ENCODE measurements around the gene CACNA2D3.

DNA sequence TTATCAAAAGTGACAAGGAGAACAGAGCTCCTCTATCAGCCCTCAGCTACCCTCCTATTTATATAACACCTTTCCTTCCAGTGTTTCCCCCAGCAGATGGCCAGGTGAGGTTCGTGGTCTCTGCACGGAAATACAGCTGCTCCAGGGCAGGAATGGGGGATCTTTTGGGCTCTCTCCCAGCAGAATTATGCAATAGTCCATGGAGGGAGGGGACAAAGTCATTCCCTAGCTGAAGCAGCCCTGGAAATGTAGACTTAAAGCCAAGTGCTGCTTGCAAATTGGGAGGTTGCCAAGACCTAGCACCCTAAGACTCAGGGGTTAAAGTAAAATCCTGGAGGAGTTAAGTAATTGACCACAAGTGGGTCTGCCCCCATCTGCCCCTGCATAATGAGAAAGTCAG is 549.2 kb downstream of the CACNA2D3 start:
- no peak for TF ChIP-seq EZH2 (IDR thresholded peaks at IDR 0.05; ENCODE audit: low read depth)
- TF ChIP-seq, protein P1, sequence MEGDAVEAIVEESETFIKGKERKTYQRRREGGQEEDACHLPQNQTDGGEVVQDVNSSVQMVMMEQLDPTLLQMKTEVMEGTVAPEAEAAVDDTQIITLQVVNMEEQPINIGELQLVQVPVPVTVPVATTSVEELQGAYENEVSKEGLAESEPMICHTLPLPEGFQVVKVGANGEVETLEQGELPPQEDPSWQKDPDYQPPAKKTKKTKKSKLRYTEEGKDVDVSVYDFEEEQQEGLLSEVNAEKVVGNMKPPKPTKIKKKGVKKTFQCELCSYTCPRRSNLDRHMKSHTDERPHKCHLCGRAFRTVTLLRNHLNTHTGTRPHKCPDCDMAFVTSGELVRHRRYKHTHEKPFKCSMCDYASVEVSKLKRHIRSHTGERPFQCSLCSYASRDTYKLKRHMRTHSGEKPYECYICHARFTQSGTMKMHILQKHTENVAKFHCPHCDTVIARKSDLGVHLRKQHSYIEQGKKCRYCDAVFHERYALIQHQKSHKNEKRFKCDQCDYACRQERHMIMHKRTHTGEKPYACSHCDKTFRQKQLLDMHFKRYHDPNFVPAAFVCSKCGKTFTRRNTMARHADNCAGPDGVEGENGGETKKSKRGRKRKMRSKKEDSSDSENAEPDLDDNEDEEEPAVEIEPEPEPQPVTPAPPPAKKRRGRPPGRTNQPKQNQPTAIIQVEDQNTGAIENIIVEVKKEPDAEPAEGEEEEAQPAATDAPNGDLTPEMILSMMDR (conservative IDR thresholded peaks at IDR 0.05) = no peak

All from PC-9 (cell line).